ENCODE data around the gene GNG10. TPM values are rescaled to one million over a fixed set of nuclear protein-coding genes. Genes with fewer than 3 reads are reported as not detected.
"Not testable (repeated sequence)": the region's sequence is repeated elsewhere in the genome, so short reads cannot be mapped to it uniquely, and the experiment has no call there.

Gene GNG10
- total and polyA plus RNA-seq, 2 experiments from 2014 or later, result 23.4 to 59.9 TPM

DNA sequence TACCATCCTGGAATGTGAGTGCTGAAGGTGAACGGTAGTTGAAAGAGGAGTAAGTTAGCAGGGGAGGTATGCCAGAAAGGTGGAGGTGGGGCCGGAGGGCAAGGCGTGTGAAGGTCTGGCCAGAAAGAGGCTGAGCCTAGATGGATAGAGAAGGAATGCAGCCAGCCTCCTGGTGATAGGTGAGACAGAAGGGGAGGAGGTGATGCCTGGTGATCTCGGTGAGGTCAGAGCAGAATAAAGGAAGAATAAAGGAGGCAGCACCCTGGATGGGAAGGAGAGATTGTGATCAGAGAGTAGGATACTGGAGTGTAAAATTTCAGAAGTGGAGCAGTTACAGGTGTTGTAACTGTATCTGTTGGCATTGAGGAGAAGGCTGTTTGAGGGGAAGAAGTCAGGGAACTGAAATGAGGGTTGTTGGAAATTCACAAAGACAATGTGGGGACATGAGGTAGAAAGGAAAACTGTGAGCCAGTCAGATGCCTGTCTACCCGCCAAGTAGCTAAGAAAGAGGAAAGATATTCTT lies 2.0 kb downstream of the GNG10 start:
- no peaks in the 10 kb centered on the region for H3K27me3 ChIP-seq
- TF ChIP-seq, protein P1, sequence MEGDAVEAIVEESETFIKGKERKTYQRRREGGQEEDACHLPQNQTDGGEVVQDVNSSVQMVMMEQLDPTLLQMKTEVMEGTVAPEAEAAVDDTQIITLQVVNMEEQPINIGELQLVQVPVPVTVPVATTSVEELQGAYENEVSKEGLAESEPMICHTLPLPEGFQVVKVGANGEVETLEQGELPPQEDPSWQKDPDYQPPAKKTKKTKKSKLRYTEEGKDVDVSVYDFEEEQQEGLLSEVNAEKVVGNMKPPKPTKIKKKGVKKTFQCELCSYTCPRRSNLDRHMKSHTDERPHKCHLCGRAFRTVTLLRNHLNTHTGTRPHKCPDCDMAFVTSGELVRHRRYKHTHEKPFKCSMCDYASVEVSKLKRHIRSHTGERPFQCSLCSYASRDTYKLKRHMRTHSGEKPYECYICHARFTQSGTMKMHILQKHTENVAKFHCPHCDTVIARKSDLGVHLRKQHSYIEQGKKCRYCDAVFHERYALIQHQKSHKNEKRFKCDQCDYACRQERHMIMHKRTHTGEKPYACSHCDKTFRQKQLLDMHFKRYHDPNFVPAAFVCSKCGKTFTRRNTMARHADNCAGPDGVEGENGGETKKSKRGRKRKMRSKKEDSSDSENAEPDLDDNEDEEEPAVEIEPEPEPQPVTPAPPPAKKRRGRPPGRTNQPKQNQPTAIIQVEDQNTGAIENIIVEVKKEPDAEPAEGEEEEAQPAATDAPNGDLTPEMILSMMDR (IDR thresholded peaks at IDR 0.05; ENCODE audit: low read depth, low read length), result no peak
- peaks cover 6% of the 10 kb centered on the region for H3K4me1 ChIP-seq (ENCODE audit: low read depth)
- H3K36me3 ChIP-seq, result peaks cover 3% of the 10 kb centered on the region
- no peaks in the 10 kb centered on the region for H3K9me3 ChIP-seq (ENCODE audit: low read depth)
- H3K27ac ChIP-seq, result no peak overlapping the region
- no peak for DNase-seq (ENCODE audit: low read depth in 1 of 2, low spot score in 1 of 2)
- no peak overlapping the region for H3K4me3 ChIP-seq

DNA sequence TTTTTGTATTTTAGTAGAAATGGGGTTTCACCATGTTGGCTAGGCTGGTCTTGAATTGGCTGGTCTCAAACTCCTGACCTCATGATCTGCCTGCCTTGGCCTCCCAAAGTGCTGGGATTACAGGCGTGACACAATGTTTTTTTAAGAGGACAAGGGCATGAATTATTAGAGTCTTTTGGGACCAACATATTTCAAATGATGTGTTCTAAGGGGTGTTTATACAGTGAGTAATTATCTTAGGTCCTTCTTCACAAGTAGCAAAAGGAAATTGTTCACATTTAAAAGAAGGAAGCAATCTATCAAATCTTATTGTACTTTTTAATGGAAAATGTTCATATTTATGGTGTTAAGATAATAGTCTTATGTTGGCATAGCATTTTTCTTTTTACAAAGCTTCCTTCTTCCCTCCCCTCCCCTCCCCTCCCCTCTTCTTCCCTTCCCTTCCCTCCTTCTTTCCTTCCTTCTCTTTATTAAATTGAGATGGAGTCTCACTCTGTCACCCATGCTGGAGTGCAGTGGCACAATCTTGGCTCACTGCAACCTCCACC lies 6.7 kb downstream of the GNG10 start:
- TF ChIP-seq, protein P1 (IDR thresholded peaks at IDR 0.05; ENCODE audit: low read depth, low read length), result no peak
- no peak overlapping the region for H3K4me3 ChIP-seq

DNA sequence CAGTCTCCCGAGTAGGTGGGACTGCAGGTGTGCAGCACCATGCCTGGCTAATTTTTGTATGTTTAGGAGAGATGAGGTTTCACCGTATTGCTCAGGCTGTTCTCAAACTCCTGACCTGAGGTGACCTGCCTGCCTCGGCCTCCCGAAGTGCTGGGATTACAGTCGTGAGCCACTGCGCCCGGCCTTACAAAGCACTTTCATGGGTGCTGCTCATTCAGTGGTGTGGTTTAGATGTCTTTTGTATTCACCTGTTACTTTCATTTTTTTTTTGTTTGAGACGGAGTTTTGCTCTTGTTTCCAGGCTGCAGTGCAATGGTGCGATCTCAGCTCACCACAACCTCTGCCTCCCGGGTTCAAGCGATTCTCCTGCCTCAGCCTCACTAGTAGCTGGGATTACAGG lies 7.2 kb downstream of the GNG10 start:
- not testable (repeated sequence) for DNase-seq (ENCODE audit: low read depth in 1 of 2, low spot score in 1 of 2); H3K9me3 ChIP-seq (ENCODE audit: low read depth); H3K27ac ChIP-seq; H3K27me3 ChIP-seq; H3K4me3 ChIP-seq; H3K4me1 ChIP-seq (ENCODE audit: low read depth); H3K36me3 ChIP-seq

More for the DNA sequence above, 6.7 kb downstream of the GNG10 start:
- H3K4me1 ChIP-seq (ENCODE audit: low read depth), result no peaks in the 10 kb centered on the region
- no peak for DNase-seq (ENCODE audit: low read depth in 1 of 2, low spot score in 1 of 2)
- peaks cover 6% of the 10 kb centered on the region for H3K36me3 ChIP-seq
- no peak overlapping the region for H3K27ac ChIP-seq
- H3K27me3 ChIP-seq, result no peaks in the 10 kb centered on the region
- no peaks in the 10 kb centered on the region for H3K9me3 ChIP-seq (ENCODE audit: low read depth)

DNA sequence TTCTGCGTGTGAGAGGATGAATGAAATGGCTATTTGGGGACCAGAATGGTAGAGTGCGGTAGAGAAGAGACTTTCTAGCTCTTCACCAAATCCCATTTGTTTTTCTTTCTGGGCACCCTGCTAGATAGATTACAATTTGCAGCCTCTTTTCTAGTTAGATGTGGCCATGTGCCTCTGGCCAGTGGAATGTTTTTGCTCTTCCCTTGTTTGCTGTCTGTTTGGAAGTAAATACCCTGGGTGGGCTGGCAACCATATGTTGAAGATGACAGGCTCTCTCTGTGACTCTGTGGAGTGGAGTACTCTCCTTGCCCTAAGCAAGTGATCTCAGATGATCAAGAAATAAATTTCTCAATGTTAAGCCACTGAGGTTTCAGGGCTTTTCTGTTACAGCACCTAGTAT lies 12.9 kb downstream of the GNG10 start:
- H3K4me1 ChIP-seq (ENCODE audit: low read depth), result no peaks in the 10 kb centered on the region
- no peaks in the 10 kb centered on the region for H3K27me3 ChIP-seq
- no peak for DNase-seq (ENCODE audit: low read depth in 1 of 2, low spot score in 1 of 2)
- H3K4me3 ChIP-seq, result no peak overlapping the region
- TF ChIP-seq, protein P1 (IDR thresholded peaks at IDR 0.05; ENCODE audit: low read depth, low read length), result no peak
- no peaks in the 10 kb centered on the region for H3K36me3 ChIP-seq
- H3K27ac ChIP-seq, result no peak overlapping the region
- H3K9me3 ChIP-seq (ENCODE audit: low read depth), result no peaks in the 10 kb centered on the region

DNA sequence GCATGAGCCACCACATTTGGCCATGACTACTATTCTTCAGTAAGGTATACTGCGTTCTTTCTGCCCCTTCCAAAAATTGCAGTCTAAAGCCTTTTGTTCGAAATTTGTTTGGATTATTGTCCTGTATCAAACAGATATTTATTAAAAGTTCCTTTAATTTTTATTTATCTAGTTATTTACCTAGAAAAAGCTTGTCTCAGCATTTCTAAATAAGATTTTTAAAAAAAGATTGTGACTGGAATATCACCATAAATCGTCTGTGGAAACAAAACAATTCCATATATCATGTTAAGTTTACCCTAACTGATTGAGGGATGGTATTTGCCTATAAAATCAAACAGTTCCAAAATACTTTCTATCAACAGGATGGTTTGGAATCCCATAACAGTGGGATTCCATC lies 14.7 kb downstream of the GNG10 start:
- DNase-seq (ENCODE audit: low read depth in 1 of 2, low spot score in 1 of 2), result no peak
- Histone ChIP-seq H3K4me3 (no peak overlapping the region), H3K9me3 (ENCODE audit: low read depth) (no peaks in the 10 kb centered on the region), H3K4me1 (ENCODE audit: low read depth) (no peaks in the 10 kb centered on the region), H3K36me3 (no peaks in the 10 kb centered on the region), H3K27ac (no peak overlapping the region), H3K27me3 (no peaks in the 10 kb centered on the region)
- TF ChIP-seq, protein P1 (IDR thresholded peaks at IDR 0.05; ENCODE audit: low read depth, low read length), result no peak

DNA sequence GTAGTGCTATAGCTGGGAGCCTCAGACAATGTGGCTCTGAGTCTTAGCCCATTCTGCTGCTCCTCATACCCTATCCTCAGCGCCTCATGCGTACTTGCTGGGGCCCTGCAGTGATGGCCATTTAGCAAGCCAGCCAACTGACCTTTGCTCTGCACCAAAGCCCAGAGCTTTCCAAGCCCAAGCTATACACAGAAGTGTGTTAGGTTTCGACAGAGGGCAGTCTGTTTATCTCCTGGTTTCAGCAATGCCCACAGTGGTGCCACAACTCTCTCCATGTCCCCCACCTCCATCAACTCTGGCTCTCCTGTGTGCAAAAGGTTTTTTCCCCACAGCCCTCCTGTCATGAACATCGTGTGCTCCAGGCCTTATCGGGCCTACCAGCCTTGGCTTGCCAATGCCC lies 16.9 kb downstream of the GNG10 start:
- Histone ChIP-seq H3K4me3 (no peak overlapping the region), H3K27ac (no peak overlapping the region), H3K4me1 (ENCODE audit: low read depth) (no peaks in the 10 kb centered on the region), H3K27me3 (no peaks in the 10 kb centered on the region), H3K36me3 (no peaks in the 10 kb centered on the region), H3K9me3 (ENCODE audit: low read depth) (no peaks in the 10 kb centered on the region)
- DNase-seq (ENCODE audit: low read depth in 1 of 2, low spot score in 1 of 2), result no peak
- TF ChIP-seq, protein P1 (IDR thresholded peaks at IDR 0.05; ENCODE audit: low read depth, low read length), result no peak

Measured in cardiac muscle cell (in vitro differentiated cells and primary cell).